IPS DF 4.7 (cell line): ENCODE results near the gene CPSF3.
"Not testable (repeated sequence)": the region's sequence is repeated elsewhere in the genome, so short reads cannot be mapped to it uniquely, and the experiment has no call there.

Experiments used
- DNase-seq: peaks from one replicate; pipeline ENCODE4 v3.0.0-alpha.2; 2013; ENCODE audit warnings: low spot score; ENCODE audit errors: extremely low read depth

Gene CPSF3

DNA sequence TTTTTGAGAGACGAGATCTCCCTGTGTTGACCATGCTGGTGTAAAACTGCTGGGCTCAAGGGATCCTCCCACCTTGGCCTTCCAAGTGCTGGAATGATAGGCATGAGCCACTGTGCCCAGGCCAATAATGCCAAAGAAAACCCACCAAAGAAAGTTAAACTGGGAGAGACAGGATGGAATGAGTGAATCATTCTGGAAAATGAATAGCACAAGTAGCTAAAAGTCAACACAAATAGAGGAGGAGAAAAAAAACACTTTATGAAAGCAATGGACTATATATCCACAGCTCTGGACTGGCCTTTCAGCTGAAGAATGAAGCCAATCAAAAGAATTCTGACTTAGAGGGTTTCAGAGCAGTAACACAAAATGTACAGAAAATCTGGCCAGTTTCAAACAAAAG, 74.8 kb downstream of the CPSF3 start:
- no peak for DNase-seq

DNA sequence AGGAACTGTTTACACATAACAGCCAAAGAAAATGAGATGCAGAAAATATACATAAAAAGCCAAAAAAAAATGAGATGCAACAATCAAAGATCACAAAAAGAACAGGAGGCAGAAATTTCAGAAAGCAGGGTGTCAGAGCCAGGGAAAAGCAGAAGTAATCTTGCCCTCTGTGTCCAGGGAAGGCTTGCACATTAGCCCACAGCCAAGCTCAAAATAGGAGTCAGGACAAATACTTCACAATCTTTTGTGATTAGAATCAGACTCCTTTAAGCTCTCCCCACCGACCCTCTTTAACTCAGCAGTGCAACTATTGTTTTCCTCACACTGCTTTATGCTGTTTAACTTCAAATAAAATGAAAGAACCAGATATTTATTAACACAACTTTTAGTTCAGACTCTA, 85.5 kb downstream of the CPSF3 start:
- no peak for DNase-seq

DNA sequence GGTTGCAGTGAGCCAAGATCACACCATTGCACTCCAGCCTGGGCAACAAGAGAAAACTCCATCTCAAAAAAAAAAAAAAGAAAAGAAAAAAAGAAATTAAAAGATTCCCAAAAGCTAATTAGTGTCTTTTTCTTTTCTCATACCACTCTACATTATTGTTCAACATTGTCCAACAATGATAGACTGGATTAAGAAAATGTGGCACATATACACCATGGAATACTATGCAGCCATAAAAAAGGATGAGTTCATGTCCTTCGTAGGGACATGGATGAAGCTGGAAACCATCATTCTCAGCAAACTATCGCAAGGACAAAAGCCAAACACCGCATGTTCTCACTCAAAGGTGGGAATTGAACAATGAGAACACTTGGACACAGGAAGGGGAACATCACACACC, 90.5 kb downstream of the CPSF3 start:
- DNase-seq, result not testable (repeated sequence)

DNA sequence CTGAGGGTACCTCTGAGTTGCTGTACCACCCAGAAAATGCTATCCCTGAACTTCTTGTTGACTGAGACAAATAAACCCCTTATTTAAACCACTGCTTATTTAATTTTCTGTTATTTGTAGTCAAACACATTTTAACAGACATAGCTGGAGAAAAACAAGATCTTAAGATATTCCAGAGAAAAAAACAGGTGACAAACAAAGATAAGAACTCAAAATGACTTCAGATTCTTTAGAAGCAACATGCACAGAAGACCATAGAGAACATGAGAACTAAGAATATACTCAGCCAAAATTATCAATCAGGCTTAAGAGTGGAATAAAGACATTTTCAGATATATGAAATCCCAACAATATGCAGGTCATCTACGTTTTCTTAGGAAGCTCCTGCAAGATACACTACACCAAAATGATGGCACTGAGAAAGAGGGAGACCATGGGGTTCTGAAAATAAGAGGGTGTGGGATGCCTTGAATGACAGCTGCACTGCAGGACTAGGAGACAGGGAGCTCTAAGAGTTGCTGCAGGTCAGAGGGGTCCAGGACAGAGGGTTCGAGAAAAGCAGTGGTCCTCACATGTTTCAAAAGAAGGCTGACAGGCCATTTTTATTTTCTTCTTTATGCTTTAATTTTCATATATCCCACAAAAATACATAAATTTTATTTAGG, 93.8 kb downstream of the CPSF3 start:
- DNase-seq, result no peak

DNA sequence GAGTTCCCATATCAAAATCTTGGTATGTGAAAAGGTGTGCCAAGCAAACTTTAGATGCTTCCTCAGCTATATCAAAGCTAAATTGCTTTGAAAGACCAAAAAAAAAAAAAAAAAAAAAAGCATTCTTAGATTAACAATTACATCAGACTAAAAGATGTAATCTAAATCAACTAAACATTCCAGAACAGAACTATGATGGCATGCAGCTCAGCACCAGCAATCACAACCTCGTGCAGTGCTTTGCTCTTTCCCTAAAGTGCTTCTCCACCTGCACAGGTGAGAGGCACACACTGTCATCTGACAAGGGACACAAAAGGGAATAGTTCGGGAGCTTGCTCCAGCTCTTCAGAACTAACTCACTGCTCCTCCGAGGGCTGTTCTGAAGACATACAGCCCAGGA, 94.7 kb downstream of the CPSF3 start:
- no peak for DNase-seq

DNA sequence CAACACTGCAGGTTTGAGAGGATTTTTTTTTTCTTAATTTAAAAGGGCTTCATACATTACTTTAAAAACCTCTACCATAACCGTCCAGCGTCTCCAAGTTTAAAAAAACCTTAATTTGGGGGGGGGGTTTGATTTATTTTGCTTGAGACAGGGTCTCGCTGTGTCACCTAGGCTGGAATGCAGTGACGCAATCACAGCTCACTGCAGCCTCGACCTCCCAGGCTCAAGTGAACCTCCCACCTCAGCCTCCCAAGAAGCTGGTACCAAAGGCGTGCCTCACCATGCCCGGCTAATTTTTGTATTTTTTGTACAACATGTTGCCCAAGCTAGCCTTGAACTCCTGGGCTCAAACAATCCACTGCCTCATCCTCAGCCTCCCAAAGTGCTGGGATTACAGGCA, 95.3 kb downstream of the CPSF3 start:
- DNase-seq, result no peak

DNA sequence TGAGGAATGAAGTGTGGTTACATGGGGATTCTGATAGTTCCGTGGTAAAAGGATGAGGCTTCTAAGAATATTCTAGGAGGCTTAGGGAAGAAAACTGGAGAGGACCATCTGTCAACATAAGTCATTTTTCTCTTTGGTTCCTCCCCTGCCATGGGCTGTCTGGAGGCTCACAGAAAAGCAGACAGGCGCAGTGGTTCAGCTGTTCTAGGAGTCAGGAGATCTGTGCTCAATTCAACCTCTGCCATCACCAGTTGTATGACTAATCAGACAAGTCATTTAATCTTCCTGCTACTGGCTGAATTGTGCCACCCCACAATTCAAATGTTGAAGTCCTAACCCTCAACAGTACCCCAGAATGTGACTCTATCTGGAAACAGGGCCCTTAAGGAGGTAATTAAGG, 95.8 kb downstream of the CPSF3 start:
- no peak for DNase-seq
